ENCODE results near the gene GPX7.

DNA sequence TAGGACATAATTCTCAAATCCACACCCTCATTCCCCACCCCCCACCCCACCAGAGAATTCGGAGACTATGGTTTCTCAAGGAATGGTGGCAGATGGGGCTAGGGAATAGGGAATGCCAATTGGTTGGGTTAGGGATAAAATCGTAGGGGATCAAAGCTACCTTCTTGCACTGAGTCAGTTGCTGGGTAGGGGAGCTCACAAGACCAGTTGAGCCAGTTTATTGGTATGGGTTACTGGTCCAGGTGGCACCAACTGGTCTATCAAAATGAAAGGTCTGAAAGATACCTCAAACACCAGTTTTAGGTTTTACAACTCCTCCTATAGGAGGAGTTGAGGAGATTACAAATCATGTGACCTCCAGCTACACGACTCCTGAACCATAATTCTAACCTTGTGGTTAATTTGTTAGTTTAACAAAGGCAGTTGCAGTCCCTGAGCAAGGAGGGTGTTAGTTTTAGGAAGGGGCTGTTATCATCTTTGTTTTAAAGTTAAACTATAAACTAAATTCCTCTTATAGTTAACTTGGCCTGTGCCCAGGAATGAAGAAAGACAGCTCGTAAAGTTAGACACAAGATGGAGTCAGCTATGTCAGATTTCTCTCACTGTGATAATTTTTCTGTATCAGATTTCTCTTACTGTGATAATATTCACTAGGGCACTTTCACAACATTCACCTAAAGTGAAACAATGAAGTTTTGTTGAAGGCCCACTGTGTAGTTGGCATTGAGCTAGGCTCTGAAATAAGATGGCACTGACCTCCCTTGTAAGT, 33.3 kb downstream of the GPX7 start:
- TF ChIP-seq, protein P1, sequence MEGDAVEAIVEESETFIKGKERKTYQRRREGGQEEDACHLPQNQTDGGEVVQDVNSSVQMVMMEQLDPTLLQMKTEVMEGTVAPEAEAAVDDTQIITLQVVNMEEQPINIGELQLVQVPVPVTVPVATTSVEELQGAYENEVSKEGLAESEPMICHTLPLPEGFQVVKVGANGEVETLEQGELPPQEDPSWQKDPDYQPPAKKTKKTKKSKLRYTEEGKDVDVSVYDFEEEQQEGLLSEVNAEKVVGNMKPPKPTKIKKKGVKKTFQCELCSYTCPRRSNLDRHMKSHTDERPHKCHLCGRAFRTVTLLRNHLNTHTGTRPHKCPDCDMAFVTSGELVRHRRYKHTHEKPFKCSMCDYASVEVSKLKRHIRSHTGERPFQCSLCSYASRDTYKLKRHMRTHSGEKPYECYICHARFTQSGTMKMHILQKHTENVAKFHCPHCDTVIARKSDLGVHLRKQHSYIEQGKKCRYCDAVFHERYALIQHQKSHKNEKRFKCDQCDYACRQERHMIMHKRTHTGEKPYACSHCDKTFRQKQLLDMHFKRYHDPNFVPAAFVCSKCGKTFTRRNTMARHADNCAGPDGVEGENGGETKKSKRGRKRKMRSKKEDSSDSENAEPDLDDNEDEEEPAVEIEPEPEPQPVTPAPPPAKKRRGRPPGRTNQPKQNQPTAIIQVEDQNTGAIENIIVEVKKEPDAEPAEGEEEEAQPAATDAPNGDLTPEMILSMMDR (IDR thresholded peaks at IDR 0.05): no peak
- TF ChIP-seq POLR2A (IDR thresholded peaks at IDR 0.05): no peak
